ENCODE data around the gene SCN5A. TPM values are rescaled to one million over a fixed set of nuclear protein-coding genes. Genes with fewer than 3 reads are reported as not detected.
"Not testable (repeated sequence)": the region's sequence is repeated elsewhere in the genome, so short reads cannot be mapped to it uniquely, and the experiment has no call there.

The SCN5A gene
- total and polyA plus RNA-seq, 2 experiments from 2014 or later: 10.2 to 10.6 TPM

- TF ChIP-seq CTCF (conservative IDR thresholded peaks at IDR 0.05; ENCODE audit: low read depth in 2 of 2) (no peak), CREB1 (CRISPR knock-in tag; IDR thresholded peaks at IDR 0.05; ENCODE audit: low read depth) (no peak), JUNB (IDR thresholded peaks at IDR 0.05; ENCODE audit: unreplicated experiment) (no peak), NANOG (IDR thresholded peaks at IDR 0.05; ENCODE audit: borderline replicate concordance) (no peak)
Measured at GRCh38 chr3:38567498-38567897, 82.0 kb downstream of the SCN5A start (continued).

DNA sequence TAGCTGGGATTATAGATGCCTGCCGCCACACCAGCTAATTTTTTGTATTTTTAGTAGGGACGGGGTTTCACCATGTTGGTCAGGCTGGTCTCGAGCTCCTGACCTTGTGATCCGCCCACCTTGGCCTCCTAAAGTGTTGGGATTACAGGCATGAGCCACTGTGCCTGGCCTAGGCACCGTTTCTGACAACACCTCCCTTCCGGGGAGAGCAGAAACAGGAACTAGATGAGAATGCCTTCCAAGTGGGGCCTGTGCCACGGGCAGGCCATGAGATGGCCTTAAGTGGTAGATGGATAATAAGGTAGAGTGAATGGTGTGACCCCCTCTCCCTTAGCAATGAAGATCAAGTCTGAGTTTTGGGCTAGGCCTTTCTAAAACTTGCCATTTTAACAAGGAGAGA, 82.7 kb downstream of the SCN5A start:
- not testable (repeated sequence) for H3K36me3 ChIP-seq (ENCODE audit: insufficient read depth); H3K4me3 ChIP-seq; ATAC-seq; H3K4me3 Mint-ChIP-seq; H2AFZ ChIP-seq; H3K27me3 Mint-ChIP-seq (ENCODE audit: insufficient read depth, low read depth, poor library complexity); H3K79me2 ChIP-seq (replicated peaks; ENCODE audit: insufficient read depth); H3K27ac Mint-ChIP-seq; H3K4me1 Mint-ChIP-seq; H3K27ac ChIP-seq (ENCODE audit: low read depth); H3K4me1 ChIP-seq (ENCODE audit: insufficient read depth); H3K4me2 ChIP-seq; H4K20me1 ChIP-seq (replicated peaks; ENCODE audit: insufficient read depth); H3K9me3 Mint-ChIP-seq; H3K9me2 ChIP-seq (ENCODE audit: insufficient read depth); H3F3A ChIP-seq (replicated peaks; ENCODE audit: low read depth); H3K36me3 Mint-ChIP-seq (ENCODE audit: low read depth); DNase-seq (ENCODE audit: low spot score); H3K27me3 ChIP-seq (ENCODE audit: insufficient read depth)

- Mint-ChIP-seq H3K27ac (no peak overlapping the region), H3K9me3 (no peaks in the 10 kb centered on the region), H3K27me3 (ENCODE audit: insufficient read depth, low read depth, poor library complexity) (peaks cover 3% of the 10 kb centered on the region), H3K4me3 (no peak overlapping the region), H3K4me1 (peaks cover 3% of the 10 kb centered on the region; the same call in 1 of the 3 replicates), H3K36me3 (ENCODE audit: low read depth) (peaks cover 3% of the 10 kb centered on the region; the same call in 1 of the 3 replicates)
- Histone ChIP-seq H3K27ac (ENCODE audit: low read depth) (no peak overlapping the region), H3K27me3 (ENCODE audit: insufficient read depth) (no peaks in the 10 kb centered on the region), H3K36me3 (ENCODE audit: insufficient read depth) (no peaks in the 10 kb centered on the region), H3K9me2 (ENCODE audit: insufficient read depth) (no peaks in the 10 kb centered on the region), H3K4me1 (ENCODE audit: insufficient read depth) (no peaks in the 10 kb centered on the region), H3K4me3 (no peak overlapping the region), H3K79me2 (replicated peaks; ENCODE audit: insufficient read depth) (no peaks in the 10 kb centered on the region), H4K20me1 (replicated peaks; ENCODE audit: insufficient read depth) (no peaks in the 10 kb centered on the region), H3F3A (replicated peaks; ENCODE audit: low read depth) (no peaks in the 10 kb centered on the region), H3K4me2 (no peak overlapping the region), H2AFZ (no peak overlapping the region)
- DNase-seq (ENCODE audit: low spot score): no peak
- no peak for ATAC-seq
- TF ChIP-seq STAT1 (IDR thresholded peaks at IDR 0.05; ENCODE audit: unreplicated experiment): no peak
- TF ChIP-seq ZNF331 (CRISPR knock-in tag; IDR thresholded peaks at IDR 0.05; ENCODE audit: low read depth): no peak
- TF ChIP-seq EZH2 (IDR thresholded peaks at IDR 0.05; ENCODE audit: low read depth, unreplicated experiment): no peak
- no peak for TF ChIP-seq CTCF (conservative IDR thresholded peaks at IDR 0.05; ENCODE audit: low read depth in 2 of 2)
- TF ChIP-seq JUNB (IDR thresholded peaks at IDR 0.05; ENCODE audit: unreplicated experiment): no peak
- TF ChIP-seq, protein P1, sequence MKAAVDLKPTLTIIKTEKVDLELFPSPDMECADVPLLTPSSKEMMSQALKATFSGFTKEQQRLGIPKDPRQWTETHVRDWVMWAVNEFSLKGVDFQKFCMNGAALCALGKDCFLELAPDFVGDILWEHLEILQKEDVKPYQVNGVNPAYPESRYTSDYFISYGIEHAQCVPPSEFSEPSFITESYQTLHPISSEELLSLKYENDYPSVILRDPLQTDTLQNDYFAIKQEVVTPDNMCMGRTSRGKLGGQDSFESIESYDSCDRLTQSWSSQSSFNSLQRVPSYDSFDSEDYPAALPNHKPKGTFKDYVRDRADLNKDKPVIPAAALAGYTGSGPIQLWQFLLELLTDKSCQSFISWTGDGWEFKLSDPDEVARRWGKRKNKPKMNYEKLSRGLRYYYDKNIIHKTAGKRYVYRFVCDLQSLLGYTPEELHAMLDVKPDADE (IDR thresholded peaks at IDR 0.05): no peak
- TF ChIP-seq CREB1 (CRISPR knock-in tag; IDR thresholded peaks at IDR 0.05; ENCODE audit: low read depth): no peak
- TF ChIP-seq NANOG (IDR thresholded peaks at IDR 0.05; ENCODE audit: borderline replicate concordance): no peak
- TF ChIP-seq POLR2AphosphoS5 (IDR thresholded peaks at IDR 0.05; ENCODE audit: low read depth): no peak
- no peak for TF ChIP-seq REST (IDR thresholded peaks at IDR 0.05; ENCODE audit: unreplicated experiment)
Measured at GRCh38 chr3:38566215-38566528, 83.3 kb downstream of the SCN5A start.
